ENCODE data around the gene AIRE.

AIRE gene

DNA sequence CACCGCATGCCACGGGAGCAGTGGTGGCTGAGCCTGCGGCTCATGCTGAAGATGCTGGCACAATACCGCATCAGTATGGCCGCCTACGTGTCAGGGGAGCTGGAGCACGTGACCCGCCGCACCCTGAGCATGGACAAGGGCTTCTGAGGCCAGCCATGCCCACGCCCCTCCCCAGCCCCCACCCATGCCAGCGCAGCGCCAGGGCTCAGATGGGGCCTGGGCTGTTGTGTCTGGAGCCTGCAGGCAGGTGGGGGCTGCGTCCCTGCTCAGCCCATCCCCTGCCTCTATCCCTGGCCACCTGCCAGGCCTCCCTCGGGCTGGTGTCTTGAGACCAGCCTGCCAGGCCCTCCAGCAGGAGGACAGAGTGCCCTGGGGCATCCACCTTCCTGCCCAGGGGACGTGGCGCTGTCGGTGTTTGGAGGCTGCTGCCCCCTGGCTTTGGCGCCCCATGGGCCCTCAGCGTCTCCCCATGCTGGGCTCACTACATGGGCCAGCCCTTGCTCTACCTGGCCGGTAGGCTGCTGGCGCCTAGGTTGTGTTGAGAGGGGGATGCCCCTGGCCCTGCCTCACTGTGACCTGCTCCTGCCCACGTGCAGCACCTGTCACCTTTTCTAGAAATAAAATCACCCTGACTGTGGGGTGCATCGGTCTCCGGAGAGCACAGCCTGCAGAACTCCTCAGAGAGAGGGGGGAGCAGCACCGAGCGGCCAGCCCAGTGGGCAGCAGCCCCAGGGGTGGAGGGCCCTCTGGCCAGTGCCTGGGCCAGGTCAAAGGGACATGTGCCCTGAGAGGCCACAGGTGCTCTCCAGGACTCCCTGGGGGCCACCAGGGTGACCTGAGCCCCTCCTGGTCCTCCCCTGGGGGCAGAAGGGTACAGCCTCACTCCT, 41.3 kb downstream of the AIRE start:
- TF ChIP-seq, protein P1, sequence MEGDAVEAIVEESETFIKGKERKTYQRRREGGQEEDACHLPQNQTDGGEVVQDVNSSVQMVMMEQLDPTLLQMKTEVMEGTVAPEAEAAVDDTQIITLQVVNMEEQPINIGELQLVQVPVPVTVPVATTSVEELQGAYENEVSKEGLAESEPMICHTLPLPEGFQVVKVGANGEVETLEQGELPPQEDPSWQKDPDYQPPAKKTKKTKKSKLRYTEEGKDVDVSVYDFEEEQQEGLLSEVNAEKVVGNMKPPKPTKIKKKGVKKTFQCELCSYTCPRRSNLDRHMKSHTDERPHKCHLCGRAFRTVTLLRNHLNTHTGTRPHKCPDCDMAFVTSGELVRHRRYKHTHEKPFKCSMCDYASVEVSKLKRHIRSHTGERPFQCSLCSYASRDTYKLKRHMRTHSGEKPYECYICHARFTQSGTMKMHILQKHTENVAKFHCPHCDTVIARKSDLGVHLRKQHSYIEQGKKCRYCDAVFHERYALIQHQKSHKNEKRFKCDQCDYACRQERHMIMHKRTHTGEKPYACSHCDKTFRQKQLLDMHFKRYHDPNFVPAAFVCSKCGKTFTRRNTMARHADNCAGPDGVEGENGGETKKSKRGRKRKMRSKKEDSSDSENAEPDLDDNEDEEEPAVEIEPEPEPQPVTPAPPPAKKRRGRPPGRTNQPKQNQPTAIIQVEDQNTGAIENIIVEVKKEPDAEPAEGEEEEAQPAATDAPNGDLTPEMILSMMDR (IDR thresholded peaks at IDR 0.05; ENCODE audit: low read depth, low read length, missing control alignments), result no peak
- no peak overlapping the region for H3K4me3 ChIP-seq (replicated peaks; ENCODE audit: low read depth, low read length)
- no peak for DNase-seq (ENCODE audit: extremely low read depth, low read depth)

DNA sequence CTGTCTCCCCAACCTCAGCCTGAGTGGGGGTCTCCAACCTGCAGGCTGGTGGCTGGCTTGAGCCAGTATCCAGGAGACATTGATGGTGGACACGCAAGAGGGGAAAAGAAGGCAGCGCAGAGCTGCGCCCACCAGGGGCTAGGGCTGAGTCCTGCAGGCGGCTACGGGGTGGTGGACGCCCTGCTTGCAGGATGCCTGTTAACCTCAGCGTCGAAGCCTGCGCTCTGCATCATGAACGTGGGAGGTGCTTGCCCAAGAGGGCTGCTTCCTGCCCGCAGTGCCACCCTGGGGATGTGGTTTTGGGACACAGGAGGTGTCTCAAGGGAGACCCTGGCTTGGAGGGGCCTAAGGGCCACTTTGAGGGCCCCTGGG, 41.9 kb downstream of the AIRE start:
- DNase-seq (ENCODE audit: extremely low read depth, low read depth), result no peak
- H3K4me3 ChIP-seq (replicated peaks; ENCODE audit: low read depth, low read length), result no peak overlapping the region
- TF ChIP-seq, protein P1 (IDR thresholded peaks at IDR 0.05; ENCODE audit: low read depth, low read length, missing control alignments), result no peak

GRCh38 chr21:44328242-44328895, 42.7 kb downstream of the AIRE start:
- TF ChIP-seq, protein P1 (IDR thresholded peaks at IDR 0.05; ENCODE audit: low read depth, low read length, missing control alignments), result no peak
- H3K4me3 ChIP-seq (replicated peaks; ENCODE audit: low read depth, low read length), result no peak overlapping the region
- no peak for DNase-seq (ENCODE audit: extremely low read depth, low read depth)

GRCh38 chr21:44329086-44329889, 43.6 kb downstream of the AIRE start:
- TF ChIP-seq, protein P1 (IDR thresholded peaks at IDR 0.05; ENCODE audit: low read depth, low read length, missing control alignments), result no peak
- DNase-seq (ENCODE audit: extremely low read depth, low read depth), result no peak
- H3K4me3 ChIP-seq (replicated peaks; ENCODE audit: low read depth, low read length), result no peak overlapping the region

- H3K4me3 ChIP-seq (replicated peaks; ENCODE audit: low read depth, low read length), result no peak overlapping the region
- no peak for DNase-seq (ENCODE audit: extremely low read depth, low read depth)
- TF ChIP-seq, protein P1 (IDR thresholded peaks at IDR 0.05; ENCODE audit: low read depth, low read length, missing control alignments), result no peak
Observed at GRCh38 chr21:44329971-44330681, 44.5 kb downstream of the AIRE start.

DNA sequence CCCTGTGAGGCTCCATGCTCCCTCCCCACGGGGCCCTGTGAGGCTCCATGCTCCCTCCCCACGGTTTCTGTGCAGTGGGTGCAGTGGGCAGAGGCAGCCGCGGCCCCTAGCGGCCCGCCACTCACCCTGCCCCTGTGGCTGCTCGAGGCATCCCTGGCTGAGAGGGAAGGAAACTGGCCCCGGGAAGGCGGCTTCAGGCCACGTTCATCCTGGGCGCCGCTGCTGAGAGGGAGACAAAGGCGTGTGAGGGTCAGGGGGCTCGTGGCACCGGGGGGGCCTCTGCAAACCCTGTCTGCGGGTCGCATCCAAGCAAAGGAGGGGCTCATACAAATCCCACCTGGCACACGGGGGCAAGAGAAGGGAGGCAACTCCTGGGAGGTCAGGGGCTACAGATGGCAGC, 45.0 kb downstream of the AIRE start:
- DNase-seq (ENCODE audit: extremely low read depth, low read depth), result no peak
- TF ChIP-seq, protein P1 (IDR thresholded peaks at IDR 0.05; ENCODE audit: low read depth, low read length, missing control alignments), result no peak
- H3K4me3 ChIP-seq (replicated peaks; ENCODE audit: low read depth, low read length), result no peak overlapping the region
